Activated T-helper 1 cell treated with anti-CD3 and anti-CD28 coated beads, Interleukin-2, amount 50 U/mL, for 16 hours (primary cell): ENCODE data around the gene ZAR1L.

Source experiments
- DNase-seq, 2 donors: peaks; one replicate each; pipeline ENCODE4 v3.0.0-alpha.2; 2020; ENCODE audit warnings: low read depth in 1 of 2, low spot score in 1 of 2

Gene ZAR1L

DNA sequence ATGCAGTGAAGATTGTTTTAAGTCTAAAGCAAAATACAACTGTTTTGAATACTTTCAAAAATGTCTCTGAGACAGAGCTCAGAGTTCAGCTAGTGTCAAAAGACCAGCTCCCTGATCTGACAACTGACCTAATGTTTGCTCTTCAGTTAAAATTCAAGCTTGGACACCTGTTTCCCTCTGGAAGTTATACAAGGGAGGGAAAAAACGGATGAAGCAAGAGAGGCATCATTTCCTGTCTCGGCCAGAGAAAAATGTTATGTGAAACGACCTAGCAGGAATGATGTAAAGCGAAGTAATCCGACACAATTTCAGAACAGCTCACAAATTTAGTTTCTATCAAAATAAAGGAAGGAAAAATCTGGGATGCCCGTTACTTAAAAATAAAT is 59.4 kb downstream of the ZAR1L start:
- no peak for DNase-seq

DNA sequence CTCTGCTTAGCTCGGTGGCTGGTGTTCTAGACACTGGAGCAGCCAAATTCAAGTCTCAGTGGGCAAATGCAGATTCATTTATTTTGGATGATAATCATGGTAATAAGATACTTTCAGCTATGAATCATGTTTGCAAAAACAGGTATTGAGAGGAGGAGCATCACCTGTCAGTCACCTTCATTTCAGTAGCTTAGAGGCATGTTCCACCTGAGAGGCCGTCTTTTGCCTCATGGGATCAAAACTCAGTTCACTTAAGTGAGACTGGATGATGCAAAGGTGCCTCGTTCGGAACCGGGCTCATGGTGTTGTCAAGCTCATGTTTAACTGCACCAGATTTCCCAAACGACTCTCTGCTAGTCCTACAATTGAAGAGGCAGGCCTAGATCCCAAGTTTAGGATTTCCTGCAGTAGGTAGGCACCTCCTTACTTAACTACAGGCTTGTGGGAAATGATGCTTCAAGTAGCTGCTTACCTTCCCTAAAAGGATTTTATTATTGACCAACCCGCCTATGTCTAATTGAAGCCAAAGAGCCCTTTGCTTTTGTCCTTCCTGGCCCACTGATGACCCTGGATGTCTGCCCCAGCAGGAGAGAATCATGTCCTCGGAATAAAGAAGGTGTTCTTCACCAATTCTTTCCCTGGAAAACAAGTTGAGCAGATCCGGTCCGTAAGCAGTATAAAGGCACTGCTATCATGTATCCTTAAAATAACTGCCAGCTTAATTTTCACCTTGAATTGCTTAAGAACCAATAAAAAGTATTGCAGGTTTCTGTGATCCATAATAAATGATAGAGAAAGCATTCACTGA is 60.0 kb downstream of the ZAR1L start:
- no peak for DNase-seq

DNA sequence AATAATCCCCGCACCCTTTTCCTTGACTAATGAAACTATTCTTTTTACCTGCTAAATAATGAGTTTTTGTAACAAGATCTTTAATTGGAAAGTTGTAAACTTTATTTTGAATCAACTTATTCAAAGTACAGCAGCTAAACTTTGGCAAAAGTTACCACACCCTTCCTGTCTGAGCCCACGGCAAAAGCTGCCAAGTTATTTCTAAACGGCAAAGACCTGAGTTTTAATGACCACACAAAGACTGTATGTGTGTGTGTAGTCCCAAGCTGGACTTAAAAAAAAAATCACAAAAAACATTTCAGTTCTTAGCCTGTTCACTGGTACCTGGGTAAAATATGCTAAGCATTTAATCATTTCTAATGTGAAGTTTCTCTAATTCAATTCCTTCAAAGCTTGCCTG is 60.7 kb downstream of the ZAR1L start:
- DNase-seq = no peak

- DNase-seq = no peak
Measured at GRCh38 chr13:32253911-32254399, 61.2 kb downstream of the ZAR1L start.
